HEK293 (cell line): ENCODE measurements around the gene PCBP2.

ENCODE experiments used
- HOXC10 ChIP-seq: sonication (generic); formaldehyde crosslinking; IDR thresholded peaks from 2 replicates; pipeline ENCODE4 v1.8.1; 2023; ENCODE audit warnings: mild to moderate bottlenecking, missing genetic modification reagents
- KLF1 ChIP-seq: fragments of 450-650 bp; formaldehyde crosslinking; IDR thresholded peaks from 2 replicates; pipeline ENCODE4 v1.5.1; 2016; ENCODE audit warnings: missing biosample characterization, missing genetic modification characterization
- MYNN ChIP-seq: fragments of 450-650 bp; formaldehyde crosslinking; IDR thresholded peaks from 2 replicates; pipeline ENCODE4 v1.5.1; 2016; ENCODE audit warnings: missing biosample characterization, missing genetic modification characterization, borderline replicate concordance
- SCRT1 ChIP-seq: fragments of 450-650 bp; formaldehyde crosslinking; IDR thresholded peaks from 2 replicates; pipeline ENCODE4 v1.5.1; 2016; ENCODE audit warnings: missing biosample characterization, missing genetic modification characterization, borderline replicate concordance
- ZBTB48 ChIP-seq: fragments of 450-650 bp; formaldehyde crosslinking; IDR thresholded peaks from 2 replicates; pipeline ENCODE4 v1.5.1; 2016; ENCODE audit warnings: missing biosample characterization, missing genetic modification characterization
- ZFP37 ChIP-seq: fragments of 450-650 bp; formaldehyde crosslinking; IDR thresholded peaks from 2 replicates; pipeline ENCODE4 v1.5.1; 2016; ENCODE audit warnings: missing biosample characterization, missing genetic modification characterization
- ZNF214 ChIP-seq: fragments of 450-650 bp; formaldehyde crosslinking; IDR thresholded peaks from 2 replicates; pipeline ENCODE4 v1.5.1; 2017; ENCODE audit warnings: missing biosample characterization, mild to moderate bottlenecking, missing genetic modification characterization, borderline replicate concordance
- ZNF292 ChIP-seq: fragments of 450-650 bp; formaldehyde crosslinking; IDR thresholded peaks from 2 replicates; pipeline ENCODE4 v1.5.1; 2016; ENCODE audit warnings: low read depth, missing biosample characterization, missing genetic modification characterization, borderline replicate concordance
- ZNF302 ChIP-seq: fragments of 450-650 bp; formaldehyde crosslinking; IDR thresholded peaks from 2 replicates; pipeline ENCODE4 v1.5.1; 2016; ENCODE audit warnings: missing biosample characterization, missing genetic modification characterization, low read depth
- ZNF423 ChIP-seq: fragments of 450-650 bp; formaldehyde crosslinking; IDR thresholded peaks from 2 replicates; pipeline ENCODE4 v1.5.1; 2016; ENCODE audit warnings: missing biosample characterization, missing genetic modification characterization
- ZNF48 ChIP-seq: fragments of 450-650 bp; formaldehyde crosslinking; IDR thresholded peaks from 2 replicates; pipeline ENCODE4 v1.5.1; 2016; ENCODE audit warnings: missing biosample characterization, missing genetic modification characterization
- ZNF585B ChIP-seq: fragments of 450-650 bp; formaldehyde crosslinking; IDR thresholded peaks from 2 replicates; pipeline ENCODE4 v1.5.1; 2016; ENCODE audit warnings: missing biosample characterization, missing genetic modification characterization
- ZNF621 ChIP-seq: fragments of 450-650 bp; formaldehyde crosslinking; IDR thresholded peaks from 2 replicates; pipeline ENCODE4 v1.5.1; 2017; ENCODE audit warnings: missing biosample characterization, missing genetic modification characterization
- ZNF624 ChIP-seq: fragments of 450-650 bp; formaldehyde crosslinking; IDR thresholded peaks from 2 replicates; pipeline ENCODE4 v1.5.1; 2017; ENCODE audit warnings: missing biosample characterization, missing genetic modification characterization
- ZNF654 ChIP-seq: fragments of 450-650 bp; formaldehyde crosslinking; IDR thresholded peaks from 2 replicates; pipeline ENCODE4 v1.5.1; 2016; ENCODE audit warnings: low read depth, missing biosample characterization, missing genetic modification characterization
- ZNF660 ChIP-seq: fragments of 450-650 bp; IDR thresholded peaks from 2 replicates; pipeline ENCODE4 v1.5.1; 2018; ENCODE audit warnings: missing biosample characterization, mild to moderate bottlenecking, missing genetic modification characterization
- ZNF670 ChIP-seq: fragments of 450-650 bp; formaldehyde crosslinking; IDR thresholded peaks from 2 replicates; pipeline ENCODE4 v1.5.1; 2016; ENCODE audit warnings: missing biosample characterization, missing genetic modification characterization, low read depth
- ZNF777 ChIP-seq: fragments of 450-650 bp; formaldehyde crosslinking; IDR thresholded peaks from 2 replicates; pipeline ENCODE4 v1.5.1; 2017; ENCODE audit warnings: missing biosample characterization, missing genetic modification characterization, borderline replicate concordance
- ZSCAN23 ChIP-seq: fragments of 450-650 bp; formaldehyde crosslinking; IDR thresholded peaks from 2 replicates; pipeline ENCODE4 v1.5.1; 2016; ENCODE audit warnings: missing biosample characterization, missing genetic modification characterization
- TF ChIP-seq, protein P1 (sequence below): fragments of 450-650 bp; formaldehyde crosslinking; IDR thresholded peaks from 2 replicates; pipeline ENCODE4 v1.5.1; 2016; ENCODE audit warnings: missing biosample characterization, missing genetic modification characterization
- TF ChIP-seq, protein P2 (sequence below): fragments of 450-650 bp; formaldehyde crosslinking; IDR thresholded peaks from 2 replicates; pipeline ENCODE4 v1.5.1; 2016; ENCODE audit warnings: missing biosample characterization, missing genetic modification characterization
- TF ChIP-seq, protein P3 (sequence below): fragments of 450-650 bp; formaldehyde crosslinking; IDR thresholded peaks from 2 replicates; pipeline ENCODE4 v1.5.1; 2017; ENCODE audit warnings: missing biosample characterization, missing genetic modification characterization
- TF ChIP-seq, protein P4 (sequence below): fragments of 450-650 bp; formaldehyde crosslinking; IDR thresholded peaks from 2 replicates; pipeline ENCODE4 v1.5.1; 2016; ENCODE audit warnings: missing biosample characterization, missing genetic modification characterization
- TF ChIP-seq, protein P5 (sequence below): fragments of 450-650 bp; IDR thresholded peaks from 2 replicates; pipeline ENCODE4 v1.5.1; 2018; ENCODE audit warnings: missing biosample characterization, mild to moderate bottlenecking, missing genetic modification characterization
- TF ChIP-seq, protein P6 (sequence below): fragments of 450-650 bp; formaldehyde crosslinking; IDR thresholded peaks from 2 replicates; pipeline ENCODE4 v1.5.1; 2016; ENCODE audit warnings: missing biosample characterization, missing genetic modification characterization

PCBP2 gene

DNA sequence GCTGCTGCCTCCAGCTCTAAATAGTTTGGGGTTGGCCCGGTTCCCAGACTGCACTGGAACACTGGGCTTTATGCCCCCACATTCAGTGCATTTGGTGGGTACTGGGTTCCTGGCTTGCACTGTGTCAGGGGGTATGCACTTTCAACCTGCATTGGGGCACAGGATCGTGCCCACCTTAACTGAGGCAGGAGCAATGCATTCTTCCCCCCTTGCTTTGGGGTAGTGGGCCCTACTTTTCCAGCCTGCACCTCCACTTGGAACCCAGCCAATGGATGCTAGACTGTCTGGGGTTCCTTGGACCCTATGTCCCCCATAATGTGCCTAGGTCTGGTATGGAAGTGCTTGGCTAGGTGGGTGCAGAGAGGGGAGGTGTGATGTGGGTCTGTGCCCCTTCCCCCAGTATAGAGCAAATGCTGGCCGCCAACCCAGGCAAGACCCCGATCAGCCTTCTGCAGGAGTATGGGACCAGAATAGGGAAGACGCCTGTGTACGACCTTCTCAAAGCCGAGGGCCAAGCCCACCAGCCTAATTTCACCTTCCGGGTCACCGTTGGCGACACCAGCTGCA lies 49.8 kb downstream of the PCBP2 start (continued):
- TF ChIP-seq ZNF660 (tag by site-specific recombination) (peak; percentile 100), ZNF292 (no peak), ZNF624 (tag by site-specific recombination) (no peak), HOXC10 (CRISPR knock-in tag) (no peak), ZNF585B (no peak), ZNF654 (tag by site-specific recombination) (no peak), ZBTB48 (tag by site-specific recombination) (no peak; the same call in 1 of the 2 replicates), ZNF670 (no peak), ZSCAN23 (tag by site-specific recombination) (no peak), ZFP37 (no peak; the same call in 1 of the 2 replicates), SCRT1 (tag by site-specific recombination) (no peak), MYNN (no peak), ZNF302 (no peak), ZNF621 (tag by site-specific recombination) (no peak), KLF1 (no peak), ZNF48 (tag by site-specific recombination) (no peak), ZNF423 (tag by site-specific recombination) (no peak), ZNF777 (tag by site-specific recombination) (no peak), ZNF214 (tag by site-specific recombination) (no peak)
- TF ChIP-seq, protein P1, sequence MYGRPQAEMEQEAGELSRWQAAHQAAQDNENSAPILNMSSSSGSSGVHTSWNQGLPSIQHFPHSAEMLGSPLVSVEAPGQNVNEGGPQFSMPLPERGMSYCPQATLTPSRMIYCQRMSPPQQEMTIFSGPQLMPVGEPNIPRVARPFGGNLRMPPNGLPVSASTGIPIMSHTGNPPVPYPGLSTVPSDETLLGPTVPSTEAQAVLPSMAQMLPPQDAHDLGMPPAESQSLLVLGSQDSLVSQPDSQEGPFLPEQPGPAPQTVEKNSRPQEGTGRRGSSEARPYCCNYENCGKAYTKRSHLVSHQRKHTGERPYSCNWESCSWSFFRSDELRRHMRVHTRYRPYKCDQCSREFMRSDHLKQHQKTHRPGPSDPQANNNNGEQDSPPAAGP, result 0 out of 2 replicates have a peak, but pooled peaks have one; percentile 4
- TF ChIP-seq, protein P2, sequence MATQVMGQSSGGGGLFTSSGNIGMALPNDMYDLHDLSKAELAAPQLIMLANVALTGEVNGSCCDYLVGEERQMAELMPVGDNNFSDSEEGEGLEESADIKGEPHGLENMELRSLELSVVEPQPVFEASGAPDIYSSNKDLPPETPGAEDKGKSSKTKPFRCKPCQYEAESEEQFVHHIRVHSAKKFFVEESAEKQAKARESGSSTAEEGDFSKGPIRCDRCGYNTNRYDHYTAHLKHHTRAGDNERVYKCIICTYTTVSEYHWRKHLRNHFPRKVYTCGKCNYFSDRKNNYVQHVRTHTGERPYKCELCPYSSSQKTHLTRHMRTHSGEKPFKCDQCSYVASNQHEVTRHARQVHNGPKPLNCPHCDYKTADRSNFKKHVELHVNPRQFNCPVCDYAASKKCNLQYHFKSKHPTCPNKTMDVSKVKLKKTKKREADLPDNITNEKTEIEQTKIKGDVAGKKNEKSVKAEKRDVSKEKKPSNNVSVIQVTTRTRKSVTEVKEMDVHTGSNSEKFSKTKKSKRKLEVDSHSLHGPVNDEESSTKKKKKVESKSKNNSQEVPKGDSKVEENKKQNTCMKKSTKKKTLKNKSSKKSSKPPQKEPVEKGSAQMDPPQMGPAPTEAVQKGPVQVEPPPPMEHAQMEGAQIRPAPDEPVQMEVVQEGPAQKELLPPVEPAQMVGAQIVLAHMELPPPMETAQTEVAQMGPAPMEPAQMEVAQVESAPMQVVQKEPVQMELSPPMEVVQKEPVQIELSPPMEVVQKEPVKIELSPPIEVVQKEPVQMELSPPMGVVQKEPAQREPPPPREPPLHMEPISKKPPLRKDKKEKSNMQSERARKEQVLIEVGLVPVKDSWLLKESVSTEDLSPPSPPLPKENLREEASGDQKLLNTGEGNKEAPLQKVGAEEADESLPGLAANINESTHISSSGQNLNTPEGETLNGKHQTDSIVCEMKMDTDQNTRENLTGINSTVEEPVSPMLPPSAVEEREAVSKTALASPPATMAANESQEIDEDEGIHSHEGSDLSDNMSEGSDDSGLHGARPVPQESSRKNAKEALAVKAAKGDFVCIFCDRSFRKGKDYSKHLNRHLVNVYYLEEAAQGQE (tag by site-specific recombination), result no peak
- TF ChIP-seq, protein P3, sequence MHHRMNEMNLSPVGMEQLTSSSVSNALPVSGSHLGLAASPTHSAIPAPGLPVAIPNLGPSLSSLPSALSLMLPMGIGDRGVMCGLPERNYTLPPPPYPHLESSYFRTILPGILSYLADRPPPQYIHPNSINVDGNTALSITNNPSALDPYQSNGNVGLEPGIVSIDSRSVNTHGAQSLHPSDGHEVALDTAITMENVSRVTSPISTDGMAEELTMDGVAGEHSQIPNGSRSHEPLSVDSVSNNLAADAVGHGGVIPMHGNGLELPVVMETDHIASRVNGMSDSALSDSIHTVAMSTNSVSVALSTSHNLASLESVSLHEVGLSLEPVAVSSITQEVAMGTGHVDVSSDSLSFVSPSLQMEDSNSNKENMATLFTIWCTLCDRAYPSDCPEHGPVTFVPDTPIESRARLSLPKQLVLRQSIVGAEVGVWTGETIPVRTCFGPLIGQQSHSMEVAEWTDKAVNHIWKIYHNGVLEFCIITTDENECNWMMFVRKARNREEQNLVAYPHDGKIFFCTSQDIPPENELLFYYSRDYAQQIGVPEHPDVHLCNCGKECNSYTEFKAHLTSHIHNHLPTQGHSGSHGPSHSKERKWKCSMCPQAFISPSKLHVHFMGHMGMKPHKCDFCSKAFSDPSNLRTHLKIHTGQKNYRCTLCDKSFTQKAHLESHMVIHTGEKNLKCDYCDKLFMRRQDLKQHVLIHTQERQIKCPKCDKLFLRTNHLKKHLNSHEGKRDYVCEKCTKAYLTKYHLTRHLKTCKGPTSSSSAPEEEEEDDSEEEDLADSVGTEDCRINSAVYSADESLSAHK, result no peak
- TF ChIP-seq, protein P4, sequence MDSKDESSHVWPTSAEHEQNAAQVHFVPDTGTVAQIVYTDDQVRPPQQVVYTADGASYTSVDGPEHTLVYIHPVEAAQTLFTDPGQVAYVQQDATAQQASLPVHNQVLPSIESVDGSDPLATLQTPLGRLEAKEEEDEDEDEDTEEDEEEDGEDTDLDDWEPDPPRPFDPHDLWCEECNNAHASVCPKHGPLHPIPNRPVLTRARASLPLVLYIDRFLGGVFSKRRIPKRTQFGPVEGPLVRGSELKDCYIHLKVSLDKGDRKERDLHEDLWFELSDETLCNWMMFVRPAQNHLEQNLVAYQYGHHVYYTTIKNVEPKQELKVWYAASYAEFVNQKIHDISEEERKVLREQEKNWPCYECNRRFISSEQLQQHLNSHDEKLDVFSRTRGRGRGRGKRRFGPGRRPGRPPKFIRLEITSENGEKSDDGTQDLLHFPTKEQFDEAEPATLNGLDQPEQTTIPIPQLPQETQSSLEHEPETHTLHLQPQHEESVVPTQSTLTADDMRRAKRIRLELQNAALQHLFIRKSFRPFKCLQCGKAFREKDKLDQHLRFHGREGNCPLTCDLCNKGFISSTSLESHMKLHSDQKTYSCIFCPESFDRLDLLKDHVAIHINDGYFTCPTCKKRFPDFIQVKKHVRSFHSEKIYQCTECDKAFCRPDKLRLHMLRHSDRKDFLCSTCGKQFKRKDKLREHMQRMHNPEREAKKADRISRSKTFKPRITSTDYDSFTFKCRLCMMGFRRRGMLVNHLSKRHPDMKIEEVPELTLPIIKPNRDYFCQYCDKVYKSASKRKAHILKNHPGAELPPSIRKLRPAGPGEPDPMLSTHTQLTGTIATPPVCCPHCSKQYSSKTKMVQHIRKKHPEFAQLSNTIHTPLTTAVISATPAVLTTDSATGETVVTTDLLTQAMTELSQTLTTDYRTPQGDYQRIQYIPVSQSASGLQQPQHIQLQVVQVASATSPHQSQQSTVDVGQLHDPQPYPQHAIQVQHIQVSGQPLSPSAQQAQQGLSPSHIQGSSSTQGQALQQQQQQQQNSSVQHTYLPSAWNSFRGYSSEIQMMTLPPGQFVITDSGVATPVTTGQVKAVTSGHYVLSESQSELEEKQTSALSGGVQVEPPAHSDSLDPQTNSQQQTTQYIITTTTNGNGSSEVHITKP (tag by site-specific recombination), result peak; percentile 92
- TF ChIP-seq, protein P5, sequence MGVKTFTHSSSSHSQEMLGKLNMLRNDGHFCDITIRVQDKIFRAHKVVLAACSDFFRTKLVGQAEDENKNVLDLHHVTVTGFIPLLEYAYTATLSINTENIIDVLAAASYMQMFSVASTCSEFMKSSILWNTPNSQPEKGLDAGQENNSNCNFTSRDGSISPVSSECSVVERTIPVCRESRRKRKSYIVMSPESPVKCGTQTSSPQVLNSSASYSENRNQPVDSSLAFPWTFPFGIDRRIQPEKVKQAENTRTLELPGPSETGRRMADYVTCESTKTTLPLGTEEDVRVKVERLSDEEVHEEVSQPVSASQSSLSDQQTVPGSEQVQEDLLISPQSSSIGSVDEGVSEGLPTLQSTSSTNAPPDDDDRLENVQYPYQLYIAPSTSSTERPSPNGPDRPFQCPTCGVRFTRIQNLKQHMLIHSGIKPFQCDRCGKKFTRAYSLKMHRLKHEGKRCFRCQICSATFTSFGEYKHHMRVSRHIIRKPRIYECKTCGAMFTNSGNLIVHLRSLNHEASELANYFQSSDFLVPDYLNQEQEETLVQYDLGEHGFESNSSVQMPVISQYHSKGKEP (tag by site-specific recombination), result 0 out of 2 replicates have a peak, but pooled peaks have one; percentile 62
- TF ChIP-seq, protein P6, sequence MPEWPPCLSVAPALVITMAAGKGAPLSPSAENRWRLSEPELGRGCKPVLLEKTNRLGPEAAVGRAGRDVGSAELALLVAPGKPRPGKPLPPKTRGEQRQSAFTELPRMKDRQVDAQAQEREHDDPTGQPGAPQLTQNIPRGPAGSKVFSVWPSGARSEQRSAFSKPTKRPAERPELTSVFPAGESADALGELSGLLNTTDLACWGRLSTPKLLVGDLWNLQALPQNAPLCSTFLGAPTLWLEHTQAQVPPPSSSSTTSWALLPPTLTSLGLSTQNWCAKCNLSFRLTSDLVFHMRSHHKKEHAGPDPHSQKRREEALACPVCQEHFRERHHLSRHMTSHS (tag by site-specific recombination), result no peak
